ENCODE measurements around the gene ERICH2.

DNA sequence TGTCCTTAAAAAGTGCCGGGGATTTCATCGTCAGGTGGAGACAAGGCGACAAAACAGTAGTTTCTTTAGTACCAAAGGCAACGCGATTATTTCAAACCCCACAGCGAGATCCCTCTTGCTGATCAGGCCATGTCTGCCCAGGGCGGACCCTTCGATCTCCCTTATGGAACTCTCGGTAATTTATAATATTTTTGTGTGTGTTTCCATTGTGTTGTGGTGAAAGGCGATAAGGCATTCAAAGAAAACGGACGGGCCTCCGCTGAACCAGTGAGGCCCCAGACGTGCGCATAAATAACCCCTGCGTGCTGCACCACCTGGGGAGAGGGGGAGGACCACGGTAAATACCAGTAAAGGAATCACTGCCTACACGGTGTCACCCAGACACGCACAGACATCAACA lies 45.1 kb downstream of the ERICH2 start:
- TF ChIP-seq, protein P1, sequence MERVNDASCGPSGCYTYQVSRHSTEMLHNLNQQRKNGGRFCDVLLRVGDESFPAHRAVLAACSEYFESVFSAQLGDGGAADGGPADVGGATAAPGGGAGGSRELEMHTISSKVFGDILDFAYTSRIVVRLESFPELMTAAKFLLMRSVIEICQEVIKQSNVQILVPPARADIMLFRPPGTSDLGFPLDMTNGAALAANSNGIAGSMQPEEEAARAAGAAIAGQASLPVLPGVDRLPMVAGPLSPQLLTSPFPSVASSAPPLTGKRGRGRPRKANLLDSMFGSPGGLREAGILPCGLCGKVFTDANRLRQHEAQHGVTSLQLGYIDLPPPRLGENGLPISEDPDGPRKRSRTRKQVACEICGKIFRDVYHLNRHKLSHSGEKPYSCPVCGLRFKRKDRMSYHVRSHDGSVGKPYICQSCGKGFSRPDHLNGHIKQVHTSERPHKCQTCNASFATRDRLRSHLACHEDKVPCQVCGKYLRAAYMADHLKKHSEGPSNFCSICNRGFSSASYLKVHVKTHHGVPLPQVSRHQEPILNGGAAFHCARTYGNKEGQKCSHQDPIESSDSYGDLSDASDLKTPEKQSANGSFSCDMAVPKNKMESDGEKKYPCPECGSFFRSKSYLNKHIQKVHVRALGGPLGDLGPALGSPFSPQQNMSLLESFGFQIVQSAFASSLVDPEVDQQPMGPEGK (CRISPR knock-in tag; IDR thresholded peaks at IDR 0.05; ENCODE audit: borderline replicate concordance): no peak
- no peak for TF ChIP-seq ZNF70 (CRISPR knock-in tag; IDR thresholded peaks at IDR 0.05)
- TF ChIP-seq CREB5 (CRISPR knock-in tag; IDR thresholded peaks at IDR 0.05; ENCODE audit: low read depth): no peak
- TF ChIP-seq POU6F1 (CRISPR knock-in tag; IDR thresholded peaks at IDR 0.05; ENCODE audit: borderline replicate concordance, low read depth): no peak
- no peak for TF ChIP-seq ZNF565 (CRISPR knock-in tag; conservative IDR thresholded peaks at IDR 0.05; ENCODE audit: low read depth)
- no peak for TF ChIP-seq GLIS3 (CRISPR knock-in tag; IDR thresholded peaks at IDR 0.05)

Measured in SK-N-SH treated with all-trans-retinoic acid at 6 μM for 48 hours (cell line).